GM12873 (cell line): Measurements from ENCODE around the gene FAM50B.

Source experiments
- CTCF ChIP-seq: IDR thresholded peaks from 2 replicates; pipeline ENCODE4 v1.5.1; 2012; ENCODE audit warnings: low read depth, mild to moderate bottlenecking, moderate library complexity, low read length, control low read depth; ENCODE audit not compliant: insufficient read depth; ENCODE audit errors: missing control alignments

Gene FAM50B

GRCh38 chr6:3852391-3852790 lies 3.2 kb downstream of the FAM50B start:
- TF ChIP-seq CTCF = no peak

- TF ChIP-seq CTCF = no peak
Observed at GRCh38 chr6:3855866-3856265, 6.7 kb downstream of the FAM50B start.

GRCh38 chr6:3856576-3856975 lies 7.4 kb downstream of the FAM50B start:
- TF ChIP-seq CTCF = no peak

GRCh38 chr6:3857468-3858456 lies 8.6 kb downstream of the FAM50B start:
- no peak for TF ChIP-seq CTCF

- TF ChIP-seq CTCF = no peak
Observed at GRCh38 chr6:3859878-3860552, 10.8 kb downstream of the FAM50B start.

- TF ChIP-seq CTCF = no peak
Observed at GRCh38 chr6:3861424-3861823, 12.3 kb downstream of the FAM50B start.

- no peak for TF ChIP-seq CTCF
Observed at GRCh38 chr6:3862038-3862437, 12.9 kb downstream of the FAM50B start.
